Activated naive CD8-positive, alpha-beta T cell treated with anti-CD3 and anti-CD28 coated beads, Interleukin-2, amount 10 ng/mL, durations not matched to agents 7 days and 5 days (primary cell): ENCODE results near the gene MAX. TPM values are rescaled to one million over a fixed set of nuclear protein-coding genes. Genes with fewer than 3 reads are reported as not detected.
"Not testable (repeated sequence)": the region's sequence is repeated elsewhere in the genome, so short reads cannot be mapped to it uniquely, and the experiment has no call there.

Experiments
- ATAC-seq: fragments of 150-1000 bp; cut with Tn5 transposase; one replicate; pipeline ENCODE4 v1.10.0; 2021; ENCODE audit warnings: low read depth, moderate library complexity
- POLR2A ChIA-PET: fragments of 350-600 bp; sonication (Branson Sonifier 250); formaldehyde crosslinking; loops from one replicate; lab custom pipeline; 2021; ENCODE audit warnings: antibody characterized with exemption; lab: Charles Lee
- DNase-seq: peaks from one replicate; pipeline ENCODE4 v3.0.0; 2021
- H3K27ac Mint-ChIP-seq: one replicate; pipeline ENCODE4 v1.8.0; 2022; ENCODE audit warnings: mild to moderate bottlenecking, mixed read lengths
- H3K27me3 Mint-ChIP-seq: one replicate; pipeline ENCODE4 v1.8.0; 2022; ENCODE audit warnings: mild to moderate bottlenecking, moderate library complexity, mixed read lengths
- H3K36me3 Mint-ChIP-seq: one replicate; pipeline ENCODE4 v1.8.0; 2021; ENCODE audit warnings: mild to moderate bottlenecking, mixed read lengths
- H3K4me1 Mint-ChIP-seq: one replicate; pipeline ENCODE4 v1.8.0; 2021; ENCODE audit warnings: mixed read lengths
- H3K4me3 Mint-ChIP-seq: one replicate; pipeline ENCODE4 v1.8.0; 2022; ENCODE audit warnings: mild to moderate bottlenecking, moderate library complexity, mixed read lengths
- H3K9me3 Mint-ChIP-seq: one replicate; pipeline ENCODE4 v1.8.0; 2021; ENCODE audit warnings: mixed read lengths
- microRNA-seq: library from miRNA; unstranded; fragments of <30 nt; microRNA quantifications from one replicate; pipeline ENCODE4 v1.2.0, GENCODE V29; 2022
- total RNA-seq, 2 experiments: library from RNA; stranded (reverse); gene quantifications; one replicate each; pipeline ENCODE4 v1.2.3, GENCODE V29; 2021

MAX gene
- total RNA-seq, 2 experiments from 2014 or later = 150 to 155 TPM

DNA sequence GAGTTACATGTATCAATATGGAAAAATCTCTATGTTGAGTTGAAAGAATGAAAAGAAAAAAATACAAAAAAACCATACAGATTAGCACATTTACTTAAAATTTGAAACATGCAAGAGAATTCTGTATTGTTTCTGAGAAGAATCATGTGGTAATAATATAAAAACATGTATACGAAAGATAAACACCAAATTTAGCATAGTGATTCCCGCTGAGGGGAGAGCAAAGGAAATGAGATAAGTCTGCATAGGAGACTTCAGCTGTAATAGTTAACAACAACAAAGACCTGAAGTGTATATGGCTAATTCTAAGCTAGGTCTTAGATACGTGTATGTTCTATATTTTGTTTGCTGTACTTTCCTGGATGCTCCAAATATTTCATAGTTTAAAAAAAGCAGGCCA lies 69.1 kb downstream of the MAX start:
- Mint-ChIP-seq H3K36me3 (peaks cover 24% of the 10 kb centered on the region), H3K9me3 (no peaks in the 10 kb centered on the region)
- POLR2A ChIA-PET = no interaction called here

DNA sequence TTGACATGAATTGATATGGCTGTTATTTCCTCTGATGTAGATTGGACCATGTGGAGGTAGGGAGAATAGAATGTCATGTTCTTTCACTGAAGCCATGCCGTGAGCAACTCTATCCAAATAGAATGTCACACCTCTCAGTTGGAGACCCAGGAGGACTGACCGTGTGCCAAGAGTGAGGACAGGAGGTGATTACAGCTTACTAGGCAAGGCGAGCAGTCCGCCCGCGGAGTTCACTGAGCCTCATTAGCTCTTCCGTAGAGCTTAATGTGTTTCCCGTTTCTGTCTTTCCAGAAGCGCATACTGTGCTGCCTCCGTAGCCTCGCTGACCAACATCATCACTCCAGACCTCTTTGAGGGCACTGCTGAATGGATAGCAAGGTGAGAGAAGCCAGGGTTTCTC lies 70.0 kb downstream of the MAX start:
- ATAC-seq = no peak
- Mint-ChIP-seq H3K27me3 (no peaks in the 10 kb centered on the region), H3K36me3 (peaks cover 24% of the 10 kb centered on the region), H3K4me3 (no peak overlapping the region), H3K4me1 (no peaks in the 10 kb centered on the region), H3K27ac (no peak overlapping the region), H3K9me3 (no peaks in the 10 kb centered on the region)
- DNase-seq = no peak
- POLR2A ChIA-PET = no interaction called here

More for the DNA sequence above, 69.1 kb downstream of the MAX start:
- ATAC-seq = no peak
- H3K27me3 Mint-ChIP-seq = no peaks in the 10 kb centered on the region
- no peak for DNase-seq
- no peaks in the 10 kb centered on the region for H3K4me1 Mint-ChIP-seq
- H3K4me3 Mint-ChIP-seq = no peak overlapping the region
- no peak overlapping the region for H3K27ac Mint-ChIP-seq

DNA sequence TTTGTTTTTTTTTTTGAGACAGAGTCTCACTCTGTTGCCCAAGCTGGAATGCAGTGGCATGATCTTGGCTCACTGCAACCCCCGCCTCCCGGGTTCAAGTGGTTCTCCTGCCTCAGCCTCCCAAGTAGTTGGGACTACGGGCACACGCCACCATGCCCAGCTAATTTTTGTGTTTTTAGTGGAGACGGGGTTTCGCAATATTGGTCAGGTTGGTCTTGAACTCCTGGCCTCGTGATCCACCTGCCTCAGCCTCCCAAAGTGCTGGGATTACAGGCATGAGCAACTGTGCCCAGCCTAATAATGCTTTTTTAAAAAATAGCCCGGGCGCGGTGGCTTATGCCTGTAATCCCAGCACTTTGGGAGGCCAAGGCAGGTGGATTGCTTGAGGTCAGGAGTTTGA lies 71.0 kb downstream of the MAX start:
- H3K4me3 Mint-ChIP-seq, ATAC-seq, DNase-seq, POLR2A ChIA-PET, H3K27me3 Mint-ChIP-seq, H3K27ac Mint-ChIP-seq, H3K4me1 Mint-ChIP-seq, H3K9me3 Mint-ChIP-seq: not testable (repeated sequence)
- peaks cover 26% of the 10 kb centered on the region for H3K36me3 Mint-ChIP-seq

DNA sequence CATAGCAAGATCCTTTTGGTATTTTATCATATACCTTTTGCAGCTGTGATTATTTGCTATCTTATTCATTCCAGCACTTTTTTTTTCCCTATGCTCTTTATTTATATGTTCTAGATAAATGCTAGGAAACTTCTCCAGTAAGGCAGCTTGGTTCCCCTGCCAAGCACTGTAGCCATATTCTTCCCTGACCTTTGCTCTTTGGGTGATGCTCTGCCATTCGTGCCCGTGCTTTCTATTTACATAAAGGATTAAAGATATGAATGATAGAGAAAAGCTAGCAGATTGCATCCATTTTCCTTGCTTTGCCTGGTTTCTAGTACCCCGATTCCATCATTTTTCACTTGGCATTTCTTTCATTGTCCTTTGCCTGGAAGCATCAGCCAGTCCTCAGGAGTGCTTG lies 73.4 kb downstream of the MAX start:
- Mint-ChIP-seq H3K27me3 (no peaks in the 10 kb centered on the region), H3K4me3 (no peak overlapping the region), H3K27ac (no peak overlapping the region), H3K36me3 (peaks cover 21% of the 10 kb centered on the region), H3K9me3 (no peaks in the 10 kb centered on the region), H3K4me1 (no peaks in the 10 kb centered on the region)
- POLR2A ChIA-PET = no interaction called here
- DNase-seq = no peak
- no peak for ATAC-seq

DNA sequence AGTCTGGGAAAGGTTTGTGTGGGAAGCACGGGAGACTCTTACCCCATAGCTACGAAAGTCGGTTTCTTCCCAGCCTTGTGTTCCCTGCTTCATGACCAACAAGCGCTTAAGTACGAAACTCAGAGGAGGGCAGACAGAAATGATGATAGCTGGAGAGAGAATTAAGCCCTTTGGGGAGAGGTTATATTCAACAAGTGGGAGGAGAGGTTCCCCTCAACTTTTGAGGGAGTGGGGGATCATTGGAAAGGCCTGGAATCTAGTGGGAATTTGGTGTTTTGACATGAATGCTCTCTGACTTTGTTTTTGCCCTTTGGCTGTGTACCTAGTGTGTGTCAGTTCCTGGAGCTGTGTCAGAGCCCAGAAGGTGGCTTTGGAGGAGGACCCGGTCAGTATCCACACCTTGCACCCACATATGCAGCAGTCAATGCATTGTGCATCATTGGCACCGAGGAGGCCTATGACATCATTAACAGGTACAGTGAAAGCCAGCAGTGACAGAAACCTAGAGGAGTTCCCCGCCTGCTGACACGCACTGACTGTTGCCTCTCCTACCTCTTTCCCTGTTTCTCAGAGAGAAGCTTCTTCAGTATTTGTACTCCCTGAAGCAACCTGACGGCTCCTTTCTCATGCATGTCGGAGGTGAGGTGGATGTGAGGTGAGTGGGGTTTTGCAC lies 75.1 kb downstream of the MAX start:
- no peak for ATAC-seq

DNA sequence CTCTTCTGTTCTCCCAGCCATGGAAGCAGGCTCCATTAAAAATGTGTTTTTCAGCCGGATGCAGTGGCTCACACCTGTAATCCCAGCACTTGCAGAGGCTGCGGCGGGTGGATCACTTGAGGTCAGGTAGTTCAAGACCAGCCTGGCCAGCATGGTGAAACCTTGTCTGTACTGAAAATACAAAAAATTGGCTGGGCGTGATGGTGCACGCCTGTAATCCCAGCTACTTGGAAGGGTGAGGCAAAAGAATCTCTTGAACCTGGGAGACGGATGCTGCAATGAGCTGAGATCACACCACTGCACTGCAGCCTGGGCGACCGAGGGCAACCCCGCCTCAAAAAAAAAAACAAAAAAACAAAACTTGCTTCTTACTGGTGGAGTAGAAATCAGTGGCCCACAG lies 75.8 kb downstream of the MAX start:
- POLR2A ChIA-PET = no interaction called here
- Mint-ChIP-seq H3K36me3 (peaks cover 11% of the 10 kb centered on the region), H3K4me3 (no peak overlapping the region), H3K27me3 (no peaks in the 10 kb centered on the region), H3K4me1 (no peaks in the 10 kb centered on the region), H3K9me3 (no peaks in the 10 kb centered on the region), H3K27ac (no peak overlapping the region)
- ATAC-seq = no peak
- DNase-seq = no peak

More for the DNA sequence above, 75.1 kb downstream of the MAX start:
- Mint-ChIP-seq H3K27me3 (no peaks in the 10 kb centered on the region), H3K36me3 (peaks cover 15% of the 10 kb centered on the region), H3K4me3 (no peak overlapping the region), H3K9me3 (no peaks in the 10 kb centered on the region), H3K4me1 (no peaks in the 10 kb centered on the region), H3K27ac (no peak overlapping the region)
- POLR2A ChIA-PET = interaction anchor here (0.6 kb wide), 1 partner anchor 86 kb away, joined by 3 read pairs; no protein-coding TSS in a partner anchor
- DNase-seq = no peak

DNA sequence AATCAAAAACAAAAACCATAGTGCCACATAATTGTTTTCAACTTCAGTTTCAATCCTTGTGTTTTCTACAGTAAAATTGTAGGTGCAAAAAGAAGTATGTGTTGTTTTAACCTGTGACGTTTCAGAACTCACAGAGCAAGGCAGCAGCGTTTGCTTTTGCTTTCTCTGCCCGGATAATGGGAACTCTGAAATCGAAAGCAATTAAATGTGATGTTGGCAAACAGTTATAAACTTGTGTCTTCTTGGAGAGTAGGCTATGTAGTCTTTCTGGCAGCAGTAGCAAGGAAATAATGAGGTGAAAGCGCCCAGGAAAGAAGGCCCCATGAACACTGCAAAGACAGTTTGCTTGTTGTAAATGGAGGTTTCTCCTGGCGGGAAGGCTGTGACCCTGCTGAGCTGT lies 76.5 kb downstream of the MAX start:
- Mint-ChIP-seq H3K4me3 (no peak overlapping the region), H3K36me3 (peaks cover 8% of the 10 kb centered on the region), H3K9me3 (no peaks in the 10 kb centered on the region), H3K27ac (no peak overlapping the region), H3K4me1 (no peaks in the 10 kb centered on the region), H3K27me3 (no peaks in the 10 kb centered on the region)
- DNase-seq = no peak
- ATAC-seq = no peak
- POLR2A ChIA-PET = interaction anchor here (0.6 kb wide), 1 partner anchor 172 kb away, joined by 3 read pairs; no protein-coding TSS in a partner anchor

Small RNA genes lying within 50 kb of the gene (microRNA-seq; reads per million reads assigned to microRNA genes)
- not detected for gene MIR4706

Other genes starting within 250 kb of the MAX start
- gene SPTB, start 222.6 kb downstream of the MAX start, total RNA-seq = not detected
- 10 to 100 TPM; 67.6 to 89.7 TPM for gene CHURC1, start 188.1 kb downstream of the MAX start, total RNA-seq
- not detected for gene GPX2, start 159.8 kb downstream of the MAX start, total RNA-seq
- 1 to 10 TPM; 2.7 to 3.5 TPM for gene RAB15, start 130.2 kb downstream of the MAX start, total RNA-seq
- 10 to 100 TPM; 15.8 to 17.8 TPM for gene FNTB, start 115.6 kb downstream of the MAX start, total RNA-seq